Testis (tissue), 3 donors: ENCODE results near the gene PRDX4. TPM values are rescaled to one million over a fixed set of nuclear protein-coding genes. Genes with fewer than 3 reads are reported as not detected.

Experiments used
- polyA plus RNA-seq: library from polyadenylated mRNA; stranded (reverse); fragments of 350-450 nt; fragmentation: Illumina TruSeq; extraction: RNeasy Lipid Tissue Mini Kit (QIAGEN cat#74804); gene quantifications from one replicate; pipeline ENCODE4 v1.2.3, GENCODE V29; 2014; ENCODE audit warnings: low read depth, low replicate concordance; ENCODE audit not compliant: insufficient read depth
- total RNA-seq, 2 donors: library from RNA; depleted of rRNA; stranded (reverse); fragments of >200 nt; gene quantifications; one replicate each; pipeline ENCODE4 v1.2.3, GENCODE V29; 2016

The PRDX4 gene
- total and polyA plus RNA-seq, 3 donors from 2014 or later: 211 to 218 (median 214) TPM

Other genes starting within 250 kb of the PRDX4 start
- gene ACOT9, start 75.8 kb downstream of the PRDX4 start, total RNA-seq: 10 to 100 TPM; 27.1 to 29.4 TPM
- 22.0 TPM for gene ACOT9, start 75.8 kb downstream of the PRDX4 start, polyA plus RNA-seq
- gene SAT1, start 115.7 kb downstream of the PRDX4 start, total RNA-seq: 100 to 1,000 TPM; 299 to 459 TPM
- 258 TPM for gene SAT1, start 115.7 kb downstream of the PRDX4 start, polyA plus RNA-seq
- 10 to 100 TPM; 29.4 to 31.1 TPM for gene APOO, start 240.4 kb downstream of the PRDX4 start, total RNA-seq
- gene APOO, start 240.4 kb downstream of the PRDX4 start, polyA plus RNA-seq: 33.8 TPM
- gene CXorf58, start 240.5 kb downstream of the PRDX4 start, total RNA-seq: 1 to 10 TPM; 2.6 to 6.5 TPM
- 5.7 TPM for gene CXorf58, start 240.5 kb downstream of the PRDX4 start, polyA plus RNA-seq